SK-N-MC (cell line): ENCODE data around the gene TARM1.
"Not testable (repeated sequence)": the region's sequence is repeated elsewhere in the genome, so short reads cannot be mapped to it uniquely, and the experiment has no call there.

Source experiments
- EZH2 ChIP-seq: fragments of 200-600 bp; sonication (generic); IDR thresholded peaks from one replicate; pipeline ENCODE4 v1.6.1; 2017; ENCODE audit warnings: antibody characterized with exemption
- FOXP2 ChIP-seq: optimal IDR thresholded peaks from 2 replicates; pipeline ENCODE3; 2011; ENCODE audit warnings: mild to moderate bottlenecking, moderate library complexity; ENCODE audit not compliant: insufficient read depth; ENCODE audit errors: extremely low read length, control extremely low read depth
- POLR2AphosphoS5 ChIP-seq: IDR thresholded peaks from 2 replicates; pipeline ENCODE4 v1.6.1; 2012; ENCODE audit warnings: mild to moderate bottlenecking, low read depth, low read length, borderline replicate concordance

GRCh38 chr19:54099903-54100255 is 18.7 kb upstream of the TARM1 start:
- not testable (repeated sequence) for TF ChIP-seq EZH2, POLR2AphosphoS5, FOXP2
